ENCODE results near the gene MARCHF2.

MARCHF2 gene

GRCh38 chr19:8466018-8466417, 52.9 kb downstream of the MARCHF2 start:
- peaks cover 66% of the 10 kb centered on the region for H3K79me2 ChIP-seq (ENCODE audit: insufficient read depth, low read depth)

GRCh38 chr19:8468124-8468523, 55.0 kb downstream of the MARCHF2 start:
- no peak overlapping the region for H3K4me2 ChIP-seq

More at GRCh38 chr19:8466018-8466417, 52.9 kb downstream of the MARCHF2 start:
- H2AFZ ChIP-seq (ENCODE audit: low read depth), result no peak overlapping the region
- peaks cover 26% of the 10 kb centered on the region for H4K20me1 ChIP-seq (ENCODE audit: insufficient read depth)
- no peaks in the 10 kb centered on the region for H3K4me1 ChIP-seq (ENCODE audit: low read depth, poor library complexity, severe bottlenecking)
- no peak for TF ChIP-seq CTCF (conservative IDR thresholded peaks at IDR 0.05; ENCODE audit: low read depth, low read length)
- no peaks in the 10 kb centered on the region for H3K27me3 ChIP-seq (ENCODE audit: insufficient read depth, low read depth)
- peaks cover 44% of the 10 kb centered on the region; the same call in 1 of the 2 replicates for H3K36me3 ChIP-seq (ENCODE audit: insufficient read depth)
- H3K27ac ChIP-seq, result no peak overlapping the region
- no peak overlapping the region for H3K4me3 ChIP-seq (IDR thresholded peaks at IDR 0.05; ENCODE audit: insufficient read depth, low read depth, low read length)
- H3K4me2 ChIP-seq, result no peak overlapping the region
- H3K9ac ChIP-seq, result no peak overlapping the region

GRCh38 chr19:8468761-8469373, 55.8 kb downstream of the MARCHF2 start:
- Histone ChIP-seq H2AFZ (ENCODE audit: low read depth) (no peak overlapping the region), H3K9ac (no peak overlapping the region), H3K4me3 (IDR thresholded peaks at IDR 0.05; ENCODE audit: insufficient read depth, low read depth, low read length) (no peak overlapping the region), H3K79me2 (ENCODE audit: insufficient read depth, low read depth) (peaks cover 37% of the 10 kb centered on the region), H3K27me3 (ENCODE audit: insufficient read depth, low read depth) (no peaks in the 10 kb centered on the region), H3K27ac (no peak overlapping the region), H3K36me3 (ENCODE audit: insufficient read depth) (peaks cover 44% of the 10 kb centered on the region; the same call in 1 of the 2 replicates), H3K4me2 (no peak overlapping the region), H4K20me1 (ENCODE audit: insufficient read depth) (peaks cover 4% of the 10 kb centered on the region; the same call in 1 of the 2 replicates), H3K4me1 (ENCODE audit: low read depth, poor library complexity, severe bottlenecking) (no peaks in the 10 kb centered on the region)
- no peak for TF ChIP-seq CTCF (conservative IDR thresholded peaks at IDR 0.05; ENCODE audit: low read depth, low read length)

More at GRCh38 chr19:8468124-8468523, 55.0 kb downstream of the MARCHF2 start:
- no peak for TF ChIP-seq CTCF (conservative IDR thresholded peaks at IDR 0.05; ENCODE audit: low read depth, low read length)
- H3K27me3 ChIP-seq (ENCODE audit: insufficient read depth, low read depth), result no peaks in the 10 kb centered on the region
- peaks cover 45% of the 10 kb centered on the region for H3K79me2 ChIP-seq (ENCODE audit: insufficient read depth, low read depth)
- no peak overlapping the region for H3K27ac ChIP-seq
- no peak overlapping the region for H3K9ac ChIP-seq
- H4K20me1 ChIP-seq (ENCODE audit: insufficient read depth), result peaks cover 5% of the 10 kb centered on the region
- H3K4me3 ChIP-seq (IDR thresholded peaks at IDR 0.05; ENCODE audit: insufficient read depth, low read depth, low read length), result no peak overlapping the region
- H3K4me1 ChIP-seq (ENCODE audit: low read depth, poor library complexity, severe bottlenecking), result no peaks in the 10 kb centered on the region
- peaks cover 44% of the 10 kb centered on the region; the same call in 1 of the 2 replicates for H3K36me3 ChIP-seq (ENCODE audit: insufficient read depth)
- no peak overlapping the region for H2AFZ ChIP-seq (ENCODE audit: low read depth)

- Histone ChIP-seq H3K79me2 (ENCODE audit: insufficient read depth, low read depth) (peaks cover 33% of the 10 kb centered on the region; the same call in 1 of the 2 replicates), H3K4me3 (IDR thresholded peaks at IDR 0.05; ENCODE audit: insufficient read depth, low read depth, low read length) (no peak overlapping the region), H3K9ac (no peak overlapping the region), H3K27me3 (ENCODE audit: insufficient read depth, low read depth) (no peaks in the 10 kb centered on the region), H3K36me3 (ENCODE audit: insufficient read depth) (peaks cover 36% of the 10 kb centered on the region; the same call in 1 of the 2 replicates), H4K20me1 (ENCODE audit: insufficient read depth) (0 out of 2 replicates have a peak, but pooled peaks cover 2% of the 10 kb centered on the region), H3K4me2 (no peak overlapping the region), H3K27ac (no peak overlapping the region), H3K4me1 (ENCODE audit: low read depth, poor library complexity, severe bottlenecking) (no peaks in the 10 kb centered on the region), H2AFZ (ENCODE audit: low read depth) (no peak overlapping the region)
- TF ChIP-seq CTCF (conservative IDR thresholded peaks at IDR 0.05; ENCODE audit: low read depth, low read length), result no peak
These were observed 56.7 kb downstream of the MARCHF2 start for GRCh38 chr19:8469613-8470368.

All from KMS-11 (cell line).